HG03025 (cell line): ENCODE measurements around the gene INSYN2B.

Experiments used
- ATAC-seq: cut with Tn5 transposase; IDR thresholded peaks from one replicate; pipeline ENCODE4 v1.9.1; 2021; ENCODE audit warnings: mild to moderate bottlenecking, moderate library complexity; ENCODE audit not compliant: unreplicated experiment, low FRiP score

Gene INSYN2B

GRCh38 chr5:169980418-169981053 is at the start of gene INSYN2B:
Gene INSYN2B (minus strand): TSS chr5:169980495. CDS start chr5:169883898, 96,597 bp downstream.
- no peak for ATAC-seq

- ATAC-seq, result no peak
Measured at GRCh38 chr5:170028124-170028523, 47.8 kb upstream of the INSYN2B start.

- ATAC-seq, result no peak
Measured at GRCh38 chr5:170025853-170026252, 45.6 kb upstream of the INSYN2B start.

DNA sequence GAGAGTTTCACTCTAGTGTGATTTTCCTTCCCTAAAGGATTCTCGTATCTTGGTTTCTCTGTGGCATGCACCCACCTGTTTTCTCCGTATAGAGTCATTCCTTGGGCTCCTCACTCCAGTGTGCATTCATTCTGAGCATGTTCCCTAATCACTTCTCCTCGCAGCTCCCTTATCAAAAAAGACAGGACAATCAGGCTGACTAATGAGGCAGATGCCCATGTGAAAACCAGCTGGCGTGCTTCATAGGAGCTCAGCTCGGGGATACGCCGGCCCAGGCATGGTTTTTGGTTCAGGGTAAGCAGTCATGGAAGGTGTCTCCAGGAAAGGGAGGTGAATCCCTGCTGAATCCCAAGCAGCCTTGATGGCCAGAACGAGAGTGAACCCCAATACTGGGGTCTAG is 41.2 kb upstream of the INSYN2B start:
- ATAC-seq, result no peak

- no peak for ATAC-seq
Measured at GRCh38 chr5:170020423-170020822, 40.1 kb upstream of the INSYN2B start.

- no peak for ATAC-seq
Measured at GRCh38 chr5:170012622-170013021, 32.3 kb upstream of the INSYN2B start.

GRCh38 chr5:170011751-170012150 is 31.5 kb upstream of the INSYN2B start:
- ATAC-seq, result no peak

- ATAC-seq, result no peak
Measured at GRCh38 chr5:170010595-170010994, 30.3 kb upstream of the INSYN2B start.

DNA sequence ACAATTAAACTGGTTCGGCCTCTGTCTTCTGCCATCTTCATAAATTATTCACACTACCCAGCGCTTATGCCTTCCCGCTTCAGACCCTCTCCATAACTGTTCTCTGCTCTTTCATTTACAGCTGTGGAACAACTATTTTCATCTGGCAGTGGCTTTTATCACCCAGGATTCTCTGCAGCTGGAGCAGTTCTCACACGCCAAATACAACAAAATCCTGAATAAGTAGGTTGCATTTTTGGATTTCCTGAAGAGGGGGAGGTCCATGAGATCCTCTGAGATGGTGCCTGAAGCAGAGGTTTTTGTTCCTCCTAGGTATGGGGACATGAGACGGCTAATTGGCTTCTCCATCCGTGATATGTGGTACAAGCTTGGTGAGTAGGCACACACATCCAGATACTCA is 28.1 kb upstream of the INSYN2B start:
- ATAC-seq, result no peak

- ATAC-seq, result no peak
Measured at GRCh38 chr5:170006021-170006420, 25.7 kb upstream of the INSYN2B start.

DNA sequence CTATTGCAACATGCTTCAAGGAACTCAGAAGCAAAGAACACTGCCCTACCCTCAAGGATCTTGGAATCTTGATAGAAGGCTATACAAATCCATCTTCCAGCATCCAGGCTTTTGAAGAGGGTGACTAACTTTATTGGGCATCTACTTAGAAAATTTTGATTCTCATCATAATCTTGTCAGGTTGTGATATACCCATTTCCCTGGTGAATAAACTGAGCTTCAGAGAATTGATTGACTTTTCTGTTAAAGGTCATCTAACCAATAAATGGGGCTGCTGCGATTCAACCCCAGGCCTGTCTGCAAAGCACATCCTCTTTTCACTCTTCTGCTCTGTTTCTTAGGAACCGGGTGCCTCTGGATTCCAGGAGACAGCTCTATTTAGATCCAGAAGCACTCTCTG is 19.9 kb upstream of the INSYN2B start:
- no peak for ATAC-seq

GRCh38 chr5:169999621-170000020 is 19.3 kb upstream of the INSYN2B start:
- no peak for ATAC-seq

DNA sequence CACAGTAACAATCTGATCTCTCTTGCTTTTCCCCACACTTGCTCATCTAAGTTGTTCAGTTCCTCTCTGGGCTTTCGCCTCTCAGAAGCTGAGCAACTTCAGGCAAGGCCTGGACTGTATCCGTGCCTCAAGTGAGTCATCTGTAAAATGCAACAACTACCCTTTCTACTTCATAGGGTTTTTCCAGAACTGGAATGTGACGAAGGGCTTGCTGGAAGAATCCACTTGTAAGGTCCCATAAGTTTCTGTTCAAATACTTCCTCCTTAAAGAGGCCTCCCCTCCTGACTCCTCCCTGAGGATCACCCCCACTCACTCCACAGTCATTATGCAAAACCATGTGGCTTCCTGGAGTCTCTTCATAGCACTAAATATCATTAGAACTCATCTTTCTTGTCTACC is 17.5 kb upstream of the INSYN2B start:
- no peak for ATAC-seq

- ATAC-seq, result no peak
Measured at GRCh38 chr5:169993485-169993790, 13.1 kb upstream of the INSYN2B start.

DNA sequence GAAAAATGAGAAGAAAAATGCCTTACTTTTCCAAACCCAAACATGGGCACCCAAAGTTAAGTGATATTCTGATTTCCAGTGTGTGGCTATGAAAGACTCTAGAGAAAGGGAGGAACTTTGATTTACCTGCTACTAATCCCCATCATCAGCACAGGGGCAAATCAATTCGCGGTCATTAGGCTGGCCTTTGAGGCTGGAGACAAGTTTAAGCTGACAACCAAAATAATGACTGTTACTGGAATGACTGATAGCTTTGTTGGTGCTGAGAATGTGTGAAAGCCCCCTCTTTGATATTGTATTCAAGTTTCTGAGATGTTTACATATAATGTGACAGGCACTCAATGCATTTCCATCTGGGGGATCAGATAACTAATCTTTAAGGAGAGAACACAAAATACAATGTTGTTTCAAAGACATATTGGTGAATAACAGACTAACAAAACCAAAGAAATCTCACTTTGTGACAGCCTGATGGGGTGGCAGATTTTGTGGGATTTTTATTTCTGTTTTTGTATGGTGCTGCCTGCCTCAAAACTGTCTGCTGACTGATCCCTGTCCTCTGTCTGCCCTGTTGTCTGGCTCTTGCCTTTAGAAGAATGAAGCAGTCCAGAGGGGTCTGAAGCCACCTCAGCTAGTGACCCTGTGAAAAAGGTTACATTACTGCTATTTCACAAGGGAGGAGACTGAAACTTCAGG is 12.6 kb upstream of the INSYN2B start:
- ATAC-seq, result no peak

DNA sequence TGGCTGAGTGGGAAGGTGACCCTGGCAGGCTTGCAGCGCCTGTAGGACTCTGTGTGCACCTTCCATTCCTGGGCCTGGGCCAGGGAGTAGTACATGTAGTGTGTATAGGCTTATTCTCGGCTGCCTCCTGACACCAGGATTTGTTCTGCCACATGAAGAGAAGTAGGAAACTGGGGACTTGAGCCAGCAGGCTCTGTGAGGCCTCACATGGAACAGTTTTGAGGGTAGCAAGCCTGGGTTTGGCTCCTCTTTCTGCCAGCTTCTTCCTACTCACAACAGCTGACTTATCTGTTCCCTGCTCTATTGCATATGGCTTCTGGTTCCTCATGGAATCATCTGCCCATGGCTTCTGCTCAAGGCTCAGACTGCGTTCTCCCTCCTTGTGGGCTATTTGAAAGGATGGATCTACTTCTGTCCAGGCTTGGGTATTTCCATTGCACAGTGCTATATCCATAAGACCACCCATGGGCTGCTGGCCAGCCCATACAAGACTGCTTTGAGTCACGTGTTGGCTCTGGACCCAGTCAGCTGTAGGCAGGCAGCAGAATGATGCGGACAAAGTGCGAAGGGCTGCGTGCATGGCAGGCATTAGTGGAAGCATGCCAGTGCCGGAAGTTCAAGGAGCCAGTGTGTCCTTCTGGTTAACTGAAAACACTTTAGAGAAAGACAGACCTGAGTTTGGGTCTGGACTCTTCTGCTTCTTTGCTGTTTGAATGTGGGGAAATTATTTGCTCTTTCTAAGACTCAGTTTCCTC is 11.0 kb upstream of the INSYN2B start:
- no peak for ATAC-seq

DNA sequence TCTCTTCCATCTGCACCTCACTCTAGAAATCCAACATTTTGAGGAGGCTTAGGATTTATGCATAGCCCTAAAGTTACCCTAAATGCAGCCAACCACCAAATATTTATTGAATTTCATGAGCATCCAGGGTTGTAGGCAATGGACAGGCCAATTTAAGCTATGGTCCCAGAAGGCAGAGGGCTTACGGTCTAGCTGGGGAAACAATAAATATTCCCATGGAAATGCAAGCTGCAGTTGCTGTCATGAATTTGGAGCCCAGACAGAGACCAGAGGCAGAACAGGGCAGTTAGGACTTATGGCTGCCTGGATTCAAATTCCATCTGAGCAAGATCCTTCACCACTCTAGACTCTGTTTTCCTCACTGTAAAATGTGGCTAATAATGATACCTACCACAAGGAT is 9.1 kb upstream of the INSYN2B start:
- ATAC-seq, result no peak

GRCh38 chr5:169988947-169989346 is 8.7 kb upstream of the INSYN2B start:
- ATAC-seq, result no peak

- ATAC-seq, result no peak
Measured at GRCh38 chr5:169988206-169988605, 7.9 kb upstream of the INSYN2B start.

DNA sequence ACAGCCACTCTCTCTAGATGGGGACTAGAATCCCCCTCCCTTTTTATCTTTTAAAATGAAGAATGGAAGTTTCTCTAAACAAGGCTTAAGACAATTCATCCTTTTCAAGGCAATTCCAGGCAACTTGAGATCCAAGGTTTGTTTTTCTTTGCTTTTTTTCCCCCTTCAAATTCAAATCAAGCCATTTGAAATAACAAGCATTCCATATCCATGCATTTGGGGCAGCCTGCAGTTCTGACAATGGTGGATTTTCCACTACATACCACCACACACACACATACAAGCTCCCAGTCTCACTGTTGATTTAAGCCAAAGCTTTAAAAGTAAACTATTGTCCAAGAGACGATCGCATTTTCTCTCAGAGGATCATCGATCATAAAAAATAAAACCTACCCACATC is 424 bp downstream of the INSYN2B start:
- no peak for ATAC-seq

DNA sequence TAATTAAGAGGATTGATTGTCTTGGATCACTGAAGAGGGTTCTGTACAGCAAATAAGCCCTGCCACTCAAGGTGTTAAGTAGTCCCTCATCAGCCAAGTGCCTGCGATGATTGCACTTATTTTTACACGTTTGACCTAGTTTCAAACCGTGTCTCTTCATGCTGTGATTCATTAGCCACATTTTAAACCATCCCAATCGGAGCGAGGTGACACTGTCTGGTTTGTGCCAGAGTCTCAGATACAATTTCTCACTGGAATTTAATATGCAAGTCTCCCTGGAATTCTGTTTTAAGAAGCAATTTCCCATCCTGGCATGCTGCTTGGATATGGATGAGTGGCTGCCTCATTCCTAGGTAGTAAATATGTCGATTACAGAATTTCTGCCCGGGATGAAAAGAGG is 1.6 kb downstream of the INSYN2B start:
- ATAC-seq, result no peak
